Measurements from ENCODE around the gene YPEL3. TPM values are rescaled to one million over a fixed set of nuclear protein-coding genes. Genes with fewer than 3 reads are reported as not detected.

YPEL3 gene
- total and polyA plus RNA-seq, 2 of the 8 experiments (the other 6 are each of a cell fraction or from before 2014, with no cell fraction given): 40.3 to 53.3 TPM

- Histone ChIP-seq H4K8ac (ENCODE audit: extremely low read depth, insufficient read depth, low read length) (no peak overlapping the region), H2BK120ac (replicated peaks; ENCODE audit: low read depth, low read length) (no peak overlapping the region), H3K79me1 (ENCODE audit: low read depth, low read length) (no peaks in the 10 kb centered on the region), H3K18ac (ENCODE audit: extremely low read depth, low read length) (no peak overlapping the region), H3K4me1 (replicated peaks in 1 of 4; ENCODE audit: control insufficient read depth in 3 of 4, insufficient read depth in 4 of 4, low read length in 3 of 4) (peaks cover 0 to 12% (median 6%) of the 10 kb centered on the region in 4 experiments; a peak in 5 of 7 replicates), H2AK5ac (ENCODE audit: low read depth, low read length) (no peak overlapping the region), H3K14ac (ENCODE audit: insufficient read length) (no peak overlapping the region), H3K27ac (ENCODE audit: low read depth, low read length) (no peak overlapping the region), H3K79me2 (ENCODE audit: control insufficient read depth in 1 of 2, insufficient read depth in 2 of 2, low read length in 2 of 2) (no peaks in the 10 kb centered on the region), H4K91ac (replicated peaks; ENCODE audit: insufficient read length, low read length) (no peak overlapping the region), H2BK20ac (ENCODE audit: low read length) (no peak overlapping the region), H3K4me3 (ENCODE audit: extremely low read depth in 1 of 4, insufficient read depth in 2 of 4, low read depth in 3 of 4, low read length in 4 of 4) (no peak overlapping the region), H3K36me3 (ENCODE audit: control insufficient read depth in 2 of 4, insufficient read depth in 4 of 4, low read length in 3 of 4) (peaks cover 0 to 1% (median 0%) of the 10 kb centered on the region in 4 experiments; a peak in 1 of 8 replicates), H4K5ac (ENCODE audit: insufficient read length, low read depth, low read length) (no peak overlapping the region), H3K4me2 (ENCODE audit: insufficient read depth in 1 of 2, low read depth in 2 of 2, low read length in 2 of 2) (no peak overlapping the region), H3K27me3 (replicated peaks in 1 of 4; ENCODE audit: control insufficient read depth in 3 of 4, extremely low read depth in 1 of 4, insufficient read depth in 3 of 4, low read length in 3 of 4) (no peaks in the 10 kb centered on the region), H4K20me1 (replicated peaks in 1 of 2; ENCODE audit: control insufficient read depth in 1 of 2, insufficient read depth in 2 of 2, low read length in 2 of 2) (peaks cover 2 to 6% of the 10 kb centered on the region in 2 experiments), H2BK15ac (ENCODE audit: low read length) (no peak overlapping the region), H3K4ac (replicated peaks; ENCODE audit: insufficient read length, low read depth, low read length) (no peak overlapping the region), H3K9me3 (ENCODE audit: insufficient read depth in 2 of 2, low read depth in 1 of 2, low read length in 1 of 2) (no peaks in the 10 kb centered on the region), H3K23me2 (ENCODE audit: low read depth, low read length) (no peaks in the 10 kb centered on the region), H2BK12ac (ENCODE audit: low read depth, low read length) (no peak overlapping the region), H2BK5ac (ENCODE audit: low read depth, low read length) (no peak overlapping the region), H3K23ac (ENCODE audit: insufficient read length) (no peak overlapping the region), H2AFZ (ENCODE audit: low read length) (no peak overlapping the region), H3K9ac (replicated peaks in 1 of 4; ENCODE audit: extremely low read depth in 1 of 4, low read depth in 3 of 4, low read length in 3 of 4) (no peak overlapping the region), H3K56ac (replicated peaks; ENCODE audit: insufficient read length, low read depth, low read length) (no peak overlapping the region)
- TF ChIP-seq KDM1A (IDR thresholded peaks at IDR 0.05; ENCODE audit: borderline replicate concordance, low read length) (no peak), KDM5A (IDR thresholded peaks at IDR 0.05; ENCODE audit: low read length) (no peak), EGR1 (IDR thresholded peaks at IDR 0.05; ENCODE audit: borderline replicate concordance, low read depth, low read length) (no peak), MAX (IDR thresholded peaks at IDR 0.05) (no peak), POLR2A (IDR thresholded peaks at IDR 0.05; ENCODE audit: control extremely low read depth in 1 of 2, low read depth in 2 of 2, low read length in 2 of 2) (no peak; a peak in 1 of 3 replicates), EZH2 (IDR thresholded peaks at IDR 0.05; ENCODE audit: low read depth, low read length, severe bottlenecking) (no peak), CBX5 (IDR thresholded peaks at IDR 0.05; ENCODE audit: low read depth, low read length) (no peak), FOSL1 (IDR thresholded peaks at IDR 0.05; ENCODE audit: insufficient read depth, low read depth, low read length) (no peak), NRF1 (IDR thresholded peaks at IDR 0.05; ENCODE audit: low read depth, low read length) (no peak), HDAC6 (IDR thresholded peaks at IDR 0.05; ENCODE audit: low read depth, low read length) (no peak), SP1 (IDR thresholded peaks at IDR 0.05; ENCODE audit: low read depth, low read length) (no peak), ZNF274 (IDR thresholded peaks at IDR 0.05; ENCODE audit: borderline replicate concordance, extremely low read depth, low read length) (no peak)
- no peak for FAIRE-seq
- 91% methylated on average over 8 of the region's 11 CpGs; no CpG with 5 or more reads in 1 of the 2 experiments for WGBS, 2 experiments (ENCODE audit: extremely low coverage in 1 of 2, insufficient coverage in 1 of 2, insufficient read length in 1 of 2, insufficient replicate concordance in 2 of 2, low coverage in 1 of 2, low lambda C conversion rate in 2 of 2, missing lambda C conversion rate in 1 of 2)
- ChIA-PET CTCF (ENCODE audit: partially characterized antibody) (interaction anchor here (0.6 to 6.7 kb wide), 5 partner anchors 11 to 82 kb away, joined by 3 to 90 read pairs (median 9); partner anchors contain the start of gene TBX6), POLR2A (ENCODE audit: partially characterized antibody) (interaction anchor here (0.7 to 16.3 kb wide), 4 partner anchors 15 to 65 kb away, joined by 4 to 169 read pairs (median 4); partner anchors contain the start of genes TBX6 and YPEL3)
- no peak for DNase-seq (ENCODE audit: low read depth in 1 of 2, low spot score in 2 of 2)
Measured at GRCh38 chr16:30114411-30114810, 18.4 kb upstream of the YPEL3 start.
